Measurements from ENCODE around the gene VGF.
A peak's percentile ranks its signal among the peaks of the same experiment; 100 is the strongest.
"Not testable (repeated sequence)": the region's sequence is repeated elsewhere in the genome, so short reads cannot be mapped to it uniquely, and the experiment has no call there.

Gene VGF

DNA sequence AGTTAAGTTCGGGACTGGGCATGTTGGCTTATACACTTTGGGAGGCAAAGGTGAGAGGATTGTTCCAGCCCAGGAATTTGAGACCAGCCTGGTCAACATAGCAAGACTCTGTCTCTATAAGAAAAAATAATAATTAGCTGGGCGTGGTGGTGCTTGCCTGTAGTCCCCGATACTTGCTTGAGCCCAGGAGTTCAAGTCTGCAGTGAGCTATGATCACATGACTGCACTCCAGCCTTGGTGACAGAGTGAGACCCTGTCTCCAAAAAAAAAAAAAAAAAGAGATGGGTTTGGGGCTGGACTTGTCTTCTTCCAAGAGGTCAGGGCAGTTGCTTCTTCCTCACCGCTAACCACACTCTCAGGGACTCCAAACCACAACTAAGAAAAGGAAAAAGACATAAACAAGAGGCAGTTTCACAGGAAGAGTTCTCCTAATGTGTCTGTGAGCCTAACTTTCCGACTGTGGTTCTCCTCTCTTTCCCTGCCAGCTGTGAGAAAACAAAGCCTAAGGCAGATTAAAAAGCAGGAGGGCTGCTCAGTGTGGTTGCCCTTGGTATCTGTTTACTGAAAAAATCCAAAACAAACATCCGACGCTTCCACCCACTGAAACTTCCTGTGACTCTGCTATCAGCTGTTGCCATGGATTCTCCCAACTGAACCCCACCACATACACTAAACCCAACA is 40.9 kb downstream of the VGF start:
- no peaks in the 10 kb centered on the region for H3K36me3 Mint-ChIP-seq (ENCODE audit: low read depth)
- DNase-seq = no peak
- H3K27ac Mint-ChIP-seq = peak overlapping the region; percentile 33
- peaks cover 28% of the 10 kb centered on the region for H3K27me3 Mint-ChIP-seq (ENCODE audit: low read depth, poor library complexity)
- TF ChIP-seq, protein P1, sequence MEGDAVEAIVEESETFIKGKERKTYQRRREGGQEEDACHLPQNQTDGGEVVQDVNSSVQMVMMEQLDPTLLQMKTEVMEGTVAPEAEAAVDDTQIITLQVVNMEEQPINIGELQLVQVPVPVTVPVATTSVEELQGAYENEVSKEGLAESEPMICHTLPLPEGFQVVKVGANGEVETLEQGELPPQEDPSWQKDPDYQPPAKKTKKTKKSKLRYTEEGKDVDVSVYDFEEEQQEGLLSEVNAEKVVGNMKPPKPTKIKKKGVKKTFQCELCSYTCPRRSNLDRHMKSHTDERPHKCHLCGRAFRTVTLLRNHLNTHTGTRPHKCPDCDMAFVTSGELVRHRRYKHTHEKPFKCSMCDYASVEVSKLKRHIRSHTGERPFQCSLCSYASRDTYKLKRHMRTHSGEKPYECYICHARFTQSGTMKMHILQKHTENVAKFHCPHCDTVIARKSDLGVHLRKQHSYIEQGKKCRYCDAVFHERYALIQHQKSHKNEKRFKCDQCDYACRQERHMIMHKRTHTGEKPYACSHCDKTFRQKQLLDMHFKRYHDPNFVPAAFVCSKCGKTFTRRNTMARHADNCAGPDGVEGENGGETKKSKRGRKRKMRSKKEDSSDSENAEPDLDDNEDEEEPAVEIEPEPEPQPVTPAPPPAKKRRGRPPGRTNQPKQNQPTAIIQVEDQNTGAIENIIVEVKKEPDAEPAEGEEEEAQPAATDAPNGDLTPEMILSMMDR (IDR thresholded peaks at IDR 0.05) = no peak
- H3K4me1 Mint-ChIP-seq = peaks cover 57% of the 10 kb centered on the region
- H3K4me3 Mint-ChIP-seq = no peak overlapping the region
- peaks cover 4% of the 10 kb centered on the region for H3K9me3 Mint-ChIP-seq

DNA sequence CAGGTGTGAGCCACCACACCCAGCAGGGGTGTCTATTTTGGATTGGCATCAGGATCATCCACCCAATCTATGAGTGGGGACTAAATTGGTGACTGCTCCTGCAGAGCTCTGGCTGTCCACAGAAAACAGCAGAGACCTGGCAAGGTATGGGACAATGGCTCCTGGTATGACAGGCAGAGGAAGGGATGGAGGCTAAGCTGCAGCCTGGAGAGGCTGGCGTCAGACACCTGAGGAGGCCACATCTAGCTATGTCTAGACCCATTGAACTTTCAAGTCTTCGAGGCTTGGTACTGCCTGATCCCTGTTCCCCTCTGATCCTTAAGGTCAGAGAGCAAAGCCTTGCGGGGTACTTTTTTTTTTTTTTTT is 41.7 kb downstream of the VGF start:
- DNase-seq = no peak
- Mint-ChIP-seq H3K4me3 (no peak overlapping the region), H3K27ac (no peak overlapping the region), H3K4me1 (peaks cover 58% of the 10 kb centered on the region), H3K27me3 (ENCODE audit: low read depth, poor library complexity) (peaks cover 23% of the 10 kb centered on the region), H3K36me3 (ENCODE audit: low read depth) (no peaks in the 10 kb centered on the region), H3K9me3 (peaks cover 4% of the 10 kb centered on the region)
- TF ChIP-seq, protein P1 (IDR thresholded peaks at IDR 0.05) = no peak

DNA sequence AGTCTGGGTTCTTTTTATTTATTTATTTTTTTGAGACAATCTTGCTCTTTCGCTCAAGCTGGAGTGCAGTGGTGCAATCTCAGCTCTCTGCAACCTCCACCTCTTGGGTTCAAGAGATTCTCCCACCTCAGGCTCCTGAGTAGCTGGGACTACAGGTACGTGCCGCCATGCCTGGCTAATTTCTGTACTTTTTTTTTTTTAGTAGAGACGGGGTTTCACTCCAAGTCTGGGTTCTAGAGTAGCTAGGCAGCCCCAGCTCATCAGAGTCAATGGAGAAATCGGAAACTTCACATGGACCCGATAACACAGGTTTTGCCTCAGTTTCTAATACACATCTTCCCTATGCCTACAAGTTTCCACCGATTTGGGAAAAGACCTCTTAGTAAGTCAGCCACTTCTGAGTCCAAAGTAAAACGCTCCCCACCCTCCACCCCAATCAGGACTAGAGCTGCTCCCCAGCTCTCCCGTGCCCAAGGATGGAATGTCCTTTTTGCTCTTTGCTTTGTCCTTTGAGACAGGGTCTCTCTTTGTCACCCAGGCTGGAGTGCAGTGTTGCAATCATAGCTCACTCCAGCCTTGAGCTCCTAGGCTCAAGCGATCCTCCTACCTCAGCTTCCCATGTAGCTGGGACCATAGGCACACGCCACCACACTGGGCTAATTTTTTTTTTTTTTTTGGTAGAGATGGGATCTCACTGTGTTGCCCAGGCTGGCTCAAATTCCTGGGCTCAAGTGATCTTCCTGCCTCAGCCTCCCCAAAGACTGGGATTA is 42.3 kb downstream of the VGF start:
- no peak overlapping the region for H3K27ac Mint-ChIP-seq
- no peaks in the 10 kb centered on the region for H3K36me3 Mint-ChIP-seq (ENCODE audit: low read depth)
- no peak overlapping the region for H3K4me3 Mint-ChIP-seq
- DNase-seq = no peak
- H3K4me1 Mint-ChIP-seq = peaks cover 58% of the 10 kb centered on the region
- TF ChIP-seq, protein P1 (IDR thresholded peaks at IDR 0.05) = no peak
- peaks cover 19% of the 10 kb centered on the region for H3K27me3 Mint-ChIP-seq (ENCODE audit: low read depth, poor library complexity)
- peaks cover 4% of the 10 kb centered on the region for H3K9me3 Mint-ChIP-seq

DNA sequence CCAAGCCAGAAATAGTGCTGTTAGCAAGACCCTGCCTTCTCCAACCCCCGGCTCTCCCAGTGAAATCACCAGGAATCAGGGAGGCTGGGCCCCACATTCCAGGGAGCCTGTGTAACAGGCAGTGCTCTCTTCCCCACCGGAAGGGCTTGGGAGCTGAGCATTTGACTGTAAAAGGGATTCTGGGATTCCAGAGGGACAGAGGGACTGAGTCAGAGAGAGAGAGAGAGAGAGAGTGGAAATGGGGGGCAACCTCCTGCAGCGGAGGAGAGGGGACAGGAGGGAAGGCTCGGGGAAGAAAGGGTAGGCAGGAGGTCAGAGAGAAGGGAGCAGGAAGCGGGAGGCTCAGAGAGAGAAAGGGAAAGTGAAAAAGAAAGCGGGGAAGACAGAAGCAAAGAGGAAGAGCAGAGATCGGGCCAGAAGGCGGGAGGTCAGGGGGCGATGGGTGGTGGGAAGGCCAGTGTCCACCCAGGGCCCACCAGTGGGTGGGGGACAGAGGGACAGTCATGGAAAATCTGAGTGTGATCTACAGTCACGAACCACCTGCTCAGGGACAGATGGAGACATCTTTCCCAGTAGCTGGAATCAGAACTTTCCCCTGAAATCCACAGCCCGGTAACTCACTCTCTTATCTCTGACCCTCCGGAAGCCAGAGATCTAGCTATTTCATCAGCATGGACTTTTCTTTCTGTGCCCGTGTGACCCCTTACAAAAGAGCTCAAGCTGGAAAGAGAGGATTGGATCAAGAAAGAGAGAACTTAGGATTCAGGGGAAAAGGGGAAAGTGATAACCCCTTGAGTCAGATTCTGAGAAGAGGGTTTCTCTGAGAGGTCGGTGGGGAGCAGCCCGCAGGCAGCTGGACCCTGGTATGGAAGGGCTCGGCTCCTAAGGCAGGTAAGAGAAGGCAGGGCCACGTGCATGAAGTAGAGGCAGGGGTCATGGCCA is 43.1 kb downstream of the VGF start:
- peak overlapping the region; percentile 15 for H3K4me3 Mint-ChIP-seq
- H3K27ac Mint-ChIP-seq = peak overlapping the region; percentile 80
- H3K27me3 Mint-ChIP-seq (ENCODE audit: low read depth, poor library complexity) = peaks cover 14% of the 10 kb centered on the region
- DNase-seq = peak; percentile 30
- H3K9me3 Mint-ChIP-seq = peaks cover 4% of the 10 kb centered on the region
- TF ChIP-seq, protein P1 (IDR thresholded peaks at IDR 0.05) = no peak
- no peaks in the 10 kb centered on the region for H3K36me3 Mint-ChIP-seq (ENCODE audit: low read depth)
- peaks cover 50% of the 10 kb centered on the region for H3K4me1 Mint-ChIP-seq

DNA sequence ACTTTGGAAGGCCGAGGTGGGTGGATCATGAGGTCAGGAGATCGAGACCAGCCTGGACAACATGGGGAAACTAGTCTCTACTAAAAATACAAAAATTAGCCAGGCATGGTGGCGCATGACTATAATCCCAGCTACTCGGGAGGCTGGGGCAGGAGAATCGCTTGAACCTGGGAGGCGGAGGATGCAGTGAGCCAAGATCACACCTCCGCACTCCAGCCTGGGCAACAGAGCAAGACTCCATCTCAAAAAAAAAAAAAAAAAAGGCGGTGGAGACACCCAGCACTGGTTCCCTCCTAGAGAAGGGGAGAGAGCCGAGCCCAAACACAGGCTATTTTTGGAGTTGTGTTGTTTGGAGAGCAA is 43.8 kb downstream of the VGF start:
- not testable (repeated sequence) for H3K9me3 Mint-ChIP-seq; H3K36me3 Mint-ChIP-seq (ENCODE audit: low read depth); DNase-seq; H3K4me3 Mint-ChIP-seq; H3K27ac Mint-ChIP-seq
- H3K27me3 Mint-ChIP-seq (ENCODE audit: low read depth, poor library complexity) = peaks cover 13% of the 10 kb centered on the region
- peaks cover 44% of the 10 kb centered on the region for H3K4me1 Mint-ChIP-seq

DNA sequence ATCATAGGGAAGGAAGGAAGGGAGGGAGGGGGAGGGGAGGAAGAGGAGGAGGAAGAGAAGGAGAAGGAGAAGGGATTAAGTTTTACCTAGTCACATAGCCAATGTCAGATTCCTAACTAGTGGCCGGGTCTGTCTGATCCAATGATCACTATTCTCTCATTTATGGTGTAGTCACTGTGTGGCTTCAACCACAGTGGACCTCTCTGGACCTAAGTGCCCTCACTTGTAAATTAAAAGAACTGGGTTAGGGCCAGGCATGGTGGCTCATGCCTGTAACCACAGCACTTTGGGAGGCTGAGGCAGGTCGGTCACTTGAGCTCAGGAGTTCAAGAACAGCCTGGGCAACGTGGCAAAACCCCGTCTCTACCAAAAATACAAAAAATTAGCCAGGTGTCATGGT is 45.1 kb downstream of the VGF start:
- DNase-seq = no peak
- Mint-ChIP-seq H3K27me3 (ENCODE audit: low read depth, poor library complexity) (peaks cover 12% of the 10 kb centered on the region), H3K9me3 (no peaks in the 10 kb centered on the region), H3K27ac (peak overlapping the region; percentile 69), H3K36me3 (ENCODE audit: low read depth) (no peaks in the 10 kb centered on the region), H3K4me3 (no peak overlapping the region), H3K4me1 (peaks cover 35% of the 10 kb centered on the region)
- TF ChIP-seq, protein P1 (IDR thresholded peaks at IDR 0.05) = no peak
